ENCODE data around the gene LIMK2.

DNA sequence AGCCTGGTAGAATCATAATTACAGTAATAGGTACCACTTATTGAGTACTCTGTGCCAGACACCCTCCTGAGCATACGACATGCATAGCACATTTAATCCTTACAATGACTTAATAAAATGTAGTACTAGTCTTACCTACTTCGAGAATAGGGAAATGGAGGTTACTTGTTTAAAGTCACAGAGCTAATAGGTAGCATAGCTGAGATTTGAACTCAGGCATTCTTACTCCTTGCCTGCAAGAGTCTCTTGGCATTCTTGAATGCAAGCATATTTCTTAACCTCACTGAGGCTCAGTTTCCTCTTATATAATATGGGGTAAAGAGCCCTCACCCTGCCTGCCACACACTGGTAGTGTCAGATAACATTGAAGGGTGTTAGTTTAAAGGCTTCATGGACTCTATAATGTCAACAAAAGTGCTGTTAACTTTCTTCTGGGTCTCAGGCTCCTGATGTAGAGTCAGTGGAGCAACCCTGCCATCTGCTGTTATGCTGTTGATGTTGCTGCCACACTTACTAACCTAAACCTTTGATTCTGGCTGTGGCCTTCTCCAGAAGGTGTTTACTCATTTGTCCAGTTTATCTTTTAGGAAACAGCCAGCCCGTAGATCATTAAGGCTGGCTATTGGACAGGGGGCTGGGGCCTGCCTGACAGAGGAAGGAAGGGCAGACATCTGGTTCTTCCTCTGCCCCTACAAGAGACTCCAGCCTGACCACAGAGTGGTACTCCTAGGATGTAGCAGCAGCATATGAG is 18.9 kb downstream of the LIMK2 start:
- TF ChIP-seq, protein P1, sequence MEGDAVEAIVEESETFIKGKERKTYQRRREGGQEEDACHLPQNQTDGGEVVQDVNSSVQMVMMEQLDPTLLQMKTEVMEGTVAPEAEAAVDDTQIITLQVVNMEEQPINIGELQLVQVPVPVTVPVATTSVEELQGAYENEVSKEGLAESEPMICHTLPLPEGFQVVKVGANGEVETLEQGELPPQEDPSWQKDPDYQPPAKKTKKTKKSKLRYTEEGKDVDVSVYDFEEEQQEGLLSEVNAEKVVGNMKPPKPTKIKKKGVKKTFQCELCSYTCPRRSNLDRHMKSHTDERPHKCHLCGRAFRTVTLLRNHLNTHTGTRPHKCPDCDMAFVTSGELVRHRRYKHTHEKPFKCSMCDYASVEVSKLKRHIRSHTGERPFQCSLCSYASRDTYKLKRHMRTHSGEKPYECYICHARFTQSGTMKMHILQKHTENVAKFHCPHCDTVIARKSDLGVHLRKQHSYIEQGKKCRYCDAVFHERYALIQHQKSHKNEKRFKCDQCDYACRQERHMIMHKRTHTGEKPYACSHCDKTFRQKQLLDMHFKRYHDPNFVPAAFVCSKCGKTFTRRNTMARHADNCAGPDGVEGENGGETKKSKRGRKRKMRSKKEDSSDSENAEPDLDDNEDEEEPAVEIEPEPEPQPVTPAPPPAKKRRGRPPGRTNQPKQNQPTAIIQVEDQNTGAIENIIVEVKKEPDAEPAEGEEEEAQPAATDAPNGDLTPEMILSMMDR (IDR thresholded peaks at IDR 0.05; ENCODE audit: insufficient read depth, low read length, poor library complexity, severe bottlenecking): peak; percentile 32
- no peak for TF ChIP-seq EZH2phosphoT487 (conservative IDR thresholded peaks at IDR 0.05; ENCODE audit: low read length)

All from SU-DHL-6 (cell line).